ENCODE results near the gene MEIOC.
"Not testable (repeated sequence)": the region's sequence is repeated elsewhere in the genome, so short reads cannot be mapped to it uniquely, and the experiment has no call there.

The MEIOC gene

GRCh38 chr17:44614862-44615261, 41.4 kb upstream of the MEIOC start:
- no peak overlapping the region for H3K4me3 ChIP-seq (replicated peaks in 1 of 2; ENCODE audit: low read depth in 2 of 2, low read length in 2 of 2)
- TF ChIP-seq, protein P1, sequence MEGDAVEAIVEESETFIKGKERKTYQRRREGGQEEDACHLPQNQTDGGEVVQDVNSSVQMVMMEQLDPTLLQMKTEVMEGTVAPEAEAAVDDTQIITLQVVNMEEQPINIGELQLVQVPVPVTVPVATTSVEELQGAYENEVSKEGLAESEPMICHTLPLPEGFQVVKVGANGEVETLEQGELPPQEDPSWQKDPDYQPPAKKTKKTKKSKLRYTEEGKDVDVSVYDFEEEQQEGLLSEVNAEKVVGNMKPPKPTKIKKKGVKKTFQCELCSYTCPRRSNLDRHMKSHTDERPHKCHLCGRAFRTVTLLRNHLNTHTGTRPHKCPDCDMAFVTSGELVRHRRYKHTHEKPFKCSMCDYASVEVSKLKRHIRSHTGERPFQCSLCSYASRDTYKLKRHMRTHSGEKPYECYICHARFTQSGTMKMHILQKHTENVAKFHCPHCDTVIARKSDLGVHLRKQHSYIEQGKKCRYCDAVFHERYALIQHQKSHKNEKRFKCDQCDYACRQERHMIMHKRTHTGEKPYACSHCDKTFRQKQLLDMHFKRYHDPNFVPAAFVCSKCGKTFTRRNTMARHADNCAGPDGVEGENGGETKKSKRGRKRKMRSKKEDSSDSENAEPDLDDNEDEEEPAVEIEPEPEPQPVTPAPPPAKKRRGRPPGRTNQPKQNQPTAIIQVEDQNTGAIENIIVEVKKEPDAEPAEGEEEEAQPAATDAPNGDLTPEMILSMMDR (IDR thresholded peaks at IDR 0.05; ENCODE audit: low read depth, low read length): no peak

DNA sequence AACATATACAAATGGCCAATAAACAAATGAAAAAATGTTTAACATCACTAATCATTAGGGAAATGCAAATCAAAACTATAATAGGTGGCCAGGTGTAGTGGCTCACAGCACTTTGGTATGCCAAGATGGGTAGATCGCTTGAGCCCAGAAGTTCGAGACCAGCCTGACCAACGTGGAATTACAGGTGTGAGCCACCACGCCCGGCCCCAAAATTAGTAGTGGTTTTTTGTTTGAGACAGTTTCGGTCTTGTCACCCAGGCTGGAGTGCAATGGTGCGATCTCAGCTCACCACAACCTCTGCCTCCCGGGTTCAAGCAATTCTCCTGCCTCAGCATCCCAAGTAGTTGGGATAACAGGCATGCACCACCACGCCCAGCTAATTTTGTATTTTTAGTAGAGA, 37.6 kb upstream of the MEIOC start:
- not testable (repeated sequence) for DNase-seq (ENCODE audit: low read depth in 2 of 2); H3K4me3 ChIP-seq (replicated peaks in 1 of 2; ENCODE audit: low read depth in 2 of 2, low read length in 2 of 2)

More at GRCh38 chr17:44614862-44615261, 41.4 kb upstream of the MEIOC start:
- DNase-seq (ENCODE audit: low read depth in 2 of 2): no peak

DNA sequence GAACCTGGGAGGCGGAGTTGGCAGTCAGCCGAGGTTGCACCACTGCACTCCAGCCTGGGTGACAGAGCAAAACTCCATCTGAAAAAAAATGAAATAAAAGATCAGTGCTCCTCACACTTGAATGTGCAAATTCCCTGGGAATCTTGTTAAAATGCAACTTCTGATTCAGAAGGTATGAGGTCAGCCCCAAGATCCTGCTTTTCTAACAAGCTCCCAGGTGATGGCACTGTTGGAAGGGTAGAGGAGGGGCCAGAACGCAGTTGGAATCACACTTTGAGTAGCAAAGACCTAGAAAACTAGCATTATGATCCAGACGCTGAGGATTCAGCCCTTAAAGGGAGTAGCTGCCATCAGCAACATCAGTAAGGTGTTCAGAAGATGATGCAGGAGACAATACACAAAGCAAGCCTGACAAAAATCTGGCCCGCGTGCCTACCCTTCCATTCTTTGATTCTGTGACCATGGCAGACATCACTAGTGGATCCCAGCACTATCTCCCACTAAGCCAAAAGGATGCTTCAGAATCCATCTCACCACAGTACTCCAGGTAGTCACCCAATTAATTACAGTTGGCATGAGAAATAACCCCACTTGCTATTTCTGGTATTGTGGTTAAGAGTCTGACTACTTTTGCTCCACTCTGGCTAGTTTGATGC, 33.1 kb upstream of the MEIOC start:
- no peak for DNase-seq (ENCODE audit: low read depth in 2 of 2)
- H3K4me3 ChIP-seq (replicated peaks in 1 of 2; ENCODE audit: low read depth in 2 of 2, low read length in 2 of 2): no peak overlapping the region
- TF ChIP-seq, protein P1 (IDR thresholded peaks at IDR 0.05; ENCODE audit: low read depth, low read length): no peak

GRCh38 chr17:44627513-44628242, 28.6 kb upstream of the MEIOC start:
- H3K4me3 ChIP-seq (replicated peaks in 1 of 2; ENCODE audit: low read depth in 2 of 2, low read length in 2 of 2): no peak overlapping the region
- DNase-seq (ENCODE audit: low read depth in 2 of 2): no peak
- TF ChIP-seq, protein P1 (IDR thresholded peaks at IDR 0.05; ENCODE audit: low read depth, low read length): no peak

DNA sequence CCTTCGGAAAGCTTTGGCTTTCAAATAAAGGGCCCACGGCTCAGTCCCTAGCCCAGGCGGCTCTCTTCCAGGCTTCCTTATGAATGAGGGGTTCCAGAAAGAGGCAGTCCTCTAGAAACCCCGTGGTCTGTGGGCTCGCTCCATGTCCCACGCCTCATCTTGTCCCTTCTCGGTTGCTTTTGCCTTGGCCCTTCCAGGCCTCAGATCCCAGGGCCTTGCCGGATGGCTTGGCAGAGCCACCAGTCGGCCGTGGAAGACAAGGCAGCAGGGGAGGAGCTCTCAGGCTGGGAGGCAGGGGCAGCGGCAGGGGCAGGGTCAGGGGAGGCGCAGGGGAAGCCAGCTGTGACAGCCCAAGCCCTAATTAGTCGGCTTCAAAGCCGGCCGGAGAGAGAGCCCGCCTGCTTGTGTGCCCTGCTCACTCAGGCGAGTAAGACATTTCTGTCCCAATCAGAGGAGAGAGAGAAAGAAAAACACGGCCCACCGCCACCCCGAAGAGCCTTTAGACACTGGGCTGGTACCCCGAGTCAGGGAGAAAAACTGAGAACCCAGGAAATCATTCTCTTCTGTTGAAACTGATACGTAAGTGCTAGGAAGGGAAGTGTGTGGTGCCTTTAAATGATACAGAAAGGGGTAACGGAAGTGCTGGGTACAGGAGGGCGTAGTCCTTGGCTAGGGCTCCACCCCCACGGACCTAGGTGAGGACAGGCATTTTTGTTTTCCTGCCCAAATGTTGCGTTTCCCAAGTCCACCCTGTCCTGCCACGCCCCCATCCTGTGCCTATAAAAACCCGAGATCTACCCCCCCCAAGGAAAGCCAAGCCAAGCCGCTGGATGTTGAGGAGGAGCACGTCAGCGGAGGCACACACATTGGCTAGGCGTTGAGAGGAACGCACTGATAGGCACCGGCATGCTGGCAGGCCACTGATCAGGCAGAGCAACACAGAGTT, 27.8 kb upstream of the MEIOC start:
- TF ChIP-seq, protein P1 (IDR thresholded peaks at IDR 0.05; ENCODE audit: low read depth, low read length): no peak
- peak in 1 of 2 donors; percentile 63 for DNase-seq (ENCODE audit: low read depth in 2 of 2)
- H3K4me3 ChIP-seq (replicated peaks in 1 of 2; ENCODE audit: low read depth in 2 of 2, low read length in 2 of 2): no peak overlapping the region

DNA sequence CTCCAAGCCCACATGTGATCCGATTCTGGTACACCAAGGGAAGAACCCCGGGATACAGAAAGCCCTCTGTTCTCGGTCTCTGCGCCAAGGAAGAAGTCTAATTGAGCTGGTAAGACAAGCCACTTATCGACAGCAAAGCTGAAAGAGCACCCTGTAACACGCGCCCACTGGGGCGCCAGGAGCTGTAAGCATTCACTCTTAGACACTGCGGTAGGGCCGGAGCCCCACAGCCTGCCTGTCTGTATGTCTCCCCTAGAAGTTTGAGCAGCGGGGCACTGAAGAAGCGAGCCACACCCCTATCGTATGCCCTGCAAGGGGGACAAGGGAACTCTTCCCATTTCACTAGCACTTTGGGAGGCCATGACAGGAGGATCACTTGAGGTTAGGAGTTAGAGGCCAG, 27.0 kb upstream of the MEIOC start:
- DNase-seq (ENCODE audit: low read depth in 2 of 2): no peak
- TF ChIP-seq, protein P1 (IDR thresholded peaks at IDR 0.05; ENCODE audit: low read depth, low read length): no peak
- no peak overlapping the region for H3K4me3 ChIP-seq (replicated peaks in 1 of 2; ENCODE audit: low read depth in 2 of 2, low read length in 2 of 2)

GRCh38 chr17:44630703-44631102, 25.6 kb upstream of the MEIOC start:
- DNase-seq (ENCODE audit: low read depth in 2 of 2): no peak
- TF ChIP-seq, protein P1 (IDR thresholded peaks at IDR 0.05; ENCODE audit: low read depth, low read length): no peak

More at GRCh38 chr17:44630703-44631102, 25.6 kb upstream of the MEIOC start:
- H3K4me3 ChIP-seq (replicated peaks in 1 of 2; ENCODE audit: low read depth in 2 of 2, low read length in 2 of 2): no peak overlapping the region
